SKM-1 (cell line): ENCODE data around the gene OTX1.
"Not testable (repeated sequence)": the region's sequence is repeated elsewhere in the genome, so short reads cannot be mapped to it uniquely, and the experiment has no call there.

Source experiments
- DNase-seq: peaks from one replicate; lab custom pipeline; 2025; ENCODE audit not compliant: unreplicated experiment; lab: John Stamatoyannopoulos, UW

Gene OTX1

DNA sequence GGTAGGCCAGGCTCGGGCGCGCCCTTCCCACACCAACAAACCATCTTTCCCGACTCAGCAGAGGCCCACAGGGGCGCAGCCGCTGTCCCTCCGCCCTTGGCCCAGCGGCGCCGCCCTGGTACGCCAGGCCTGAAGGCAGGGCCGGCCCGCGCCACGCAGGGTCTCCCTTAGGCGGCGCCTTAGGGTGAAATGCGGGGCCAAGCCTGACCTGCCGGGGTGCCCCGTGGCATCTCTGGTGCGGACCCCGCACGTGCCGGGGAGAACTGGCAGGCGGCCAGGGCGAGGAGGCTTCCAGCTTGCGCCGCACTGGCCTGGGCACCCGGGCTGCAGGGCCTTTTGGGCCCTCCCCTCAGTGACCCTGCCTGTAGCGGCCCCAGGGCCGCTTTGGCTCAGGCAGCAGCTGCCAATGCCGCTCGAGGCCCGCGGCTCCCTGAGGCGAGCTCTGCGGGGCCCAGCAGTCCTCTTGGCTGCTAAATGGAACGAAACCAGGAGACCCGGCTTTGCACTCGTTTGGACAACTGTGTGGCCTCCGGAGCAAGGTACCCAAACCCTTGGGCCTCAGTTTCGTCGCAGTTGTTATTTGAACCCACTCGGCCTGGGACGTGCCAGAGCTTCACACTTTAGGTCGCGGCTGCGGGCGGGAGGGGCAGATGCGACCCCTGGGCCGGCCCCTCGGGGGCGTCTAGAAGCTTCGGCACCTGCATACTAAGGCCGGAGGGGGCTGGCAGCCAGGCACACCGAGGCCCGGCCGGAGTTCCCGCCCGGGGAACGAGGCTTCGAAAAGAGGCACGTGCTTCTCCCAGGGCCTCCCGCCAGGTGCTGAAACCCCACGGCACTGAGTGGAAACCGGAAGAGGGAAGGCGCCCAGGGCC is 8.5 kb downstream of the OTX1 start:
- DNase-seq: no peak

- DNase-seq: peak; percentile 86
Observed at GRCh38 chr2:63059793-63060471, 9.3 kb downstream of the OTX1 start.

DNA sequence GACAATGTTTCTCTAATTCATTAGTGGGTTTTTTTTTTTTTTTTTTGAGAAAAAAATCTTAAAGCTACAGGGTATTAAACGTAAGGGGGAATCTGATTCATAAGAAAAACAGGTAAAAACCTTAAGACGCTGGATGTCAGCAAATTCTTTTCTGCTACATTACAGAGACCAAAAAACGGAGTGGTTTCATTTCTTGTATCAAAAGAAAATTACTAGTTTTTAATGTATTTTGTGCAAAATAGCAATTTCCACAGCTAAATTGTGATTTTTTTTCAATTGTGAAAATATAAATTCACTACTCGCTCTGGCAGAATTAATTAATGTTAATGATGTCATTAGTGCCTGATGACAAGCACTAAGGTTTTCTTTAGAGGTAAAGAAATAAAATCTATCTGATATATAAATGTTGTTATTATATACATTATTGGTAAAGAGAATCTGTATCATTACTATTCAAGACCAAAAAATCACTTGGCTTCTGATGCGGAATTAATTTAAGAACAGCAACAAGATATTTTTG is 9.9 kb downstream of the OTX1 start:
- DNase-seq: no peak

GRCh38 chr2:63064197-63064596 is 13.6 kb downstream of the OTX1 start:
- DNase-seq: no peak

DNA sequence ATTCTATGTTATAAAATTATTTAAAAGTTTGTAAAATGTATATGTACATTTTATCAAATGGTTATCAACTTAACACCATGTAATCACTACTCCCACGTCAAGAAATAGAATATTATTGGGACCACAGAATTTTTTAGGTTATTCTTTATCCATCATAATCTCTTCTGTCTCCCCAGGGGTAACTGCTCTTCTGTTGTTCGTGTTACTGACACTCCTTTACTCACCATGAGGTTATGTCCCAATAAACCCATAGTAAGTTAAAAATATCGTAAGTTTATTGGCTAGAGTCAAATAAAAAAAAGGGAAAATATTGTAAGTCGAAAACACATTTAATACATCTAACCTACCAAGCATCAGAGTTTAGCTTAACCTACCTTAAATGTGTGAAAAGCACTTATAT is 14.0 kb downstream of the OTX1 start:
- no peak for DNase-seq

- no peak for DNase-seq
Observed at GRCh38 chr2:63066265-63066664, 15.6 kb downstream of the OTX1 start.

DNA sequence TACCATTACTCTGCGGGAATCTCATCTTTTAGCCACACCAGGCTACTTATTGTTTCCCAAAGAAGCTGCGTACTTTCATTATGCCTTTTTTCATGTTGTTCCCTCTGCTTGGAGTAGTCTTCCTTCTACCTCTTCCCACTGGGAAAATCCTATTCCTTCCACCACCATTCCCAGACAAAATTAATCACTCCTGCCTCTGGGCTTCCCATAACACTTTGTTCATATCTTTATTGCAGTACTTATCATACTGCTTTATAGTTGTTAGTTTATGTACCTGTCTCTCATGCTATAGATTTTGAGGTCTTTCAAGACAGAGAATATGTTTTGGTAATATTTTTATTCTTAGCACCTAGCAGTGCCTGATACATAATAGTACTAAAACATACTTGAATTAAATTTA is 16.2 kb downstream of the OTX1 start:
- DNase-seq: no peak

DNA sequence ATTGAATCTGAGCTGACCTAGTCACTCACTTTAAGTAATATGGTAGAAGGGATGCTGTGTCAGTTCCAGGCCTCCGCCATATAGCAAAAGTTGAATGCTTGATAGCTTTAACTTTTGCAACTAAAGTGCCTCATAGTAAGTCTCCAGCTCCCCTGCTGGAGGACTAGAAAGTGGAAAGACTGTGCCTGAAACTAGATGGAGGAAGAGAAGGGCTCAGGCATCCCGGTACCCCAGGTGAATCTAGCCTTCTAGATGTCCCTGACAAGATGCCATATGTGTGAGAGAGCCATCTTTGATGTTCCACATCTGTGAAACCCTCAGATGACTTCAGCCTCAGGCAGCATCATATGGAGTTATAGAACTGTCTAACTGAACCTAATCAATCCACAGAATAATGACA is 21.0 kb downstream of the OTX1 start:
- no peak for DNase-seq

DNA sequence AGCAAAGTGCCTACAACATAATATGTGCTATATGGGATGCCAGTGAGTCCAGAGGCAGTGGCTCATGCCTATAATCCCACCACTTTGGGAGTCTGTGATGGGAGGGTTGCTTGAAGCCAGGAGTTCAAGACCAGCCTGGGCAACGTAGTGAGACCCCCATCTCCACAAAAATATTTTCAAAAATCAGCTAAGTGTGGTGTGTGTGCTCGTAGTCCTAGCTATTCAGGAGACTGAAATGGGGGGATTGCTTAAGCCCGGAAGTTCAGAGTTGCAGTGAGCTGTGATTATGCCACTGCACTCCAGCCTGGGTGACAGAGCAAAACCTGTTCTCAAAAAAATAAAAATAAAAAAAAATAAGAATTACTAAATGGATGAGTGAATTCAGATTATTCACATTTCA is 23.4 kb downstream of the OTX1 start:
- DNase-seq: no peak

- DNase-seq: not testable (repeated sequence)
Observed at GRCh38 chr2:63074399-63074798, 23.8 kb downstream of the OTX1 start.

DNA sequence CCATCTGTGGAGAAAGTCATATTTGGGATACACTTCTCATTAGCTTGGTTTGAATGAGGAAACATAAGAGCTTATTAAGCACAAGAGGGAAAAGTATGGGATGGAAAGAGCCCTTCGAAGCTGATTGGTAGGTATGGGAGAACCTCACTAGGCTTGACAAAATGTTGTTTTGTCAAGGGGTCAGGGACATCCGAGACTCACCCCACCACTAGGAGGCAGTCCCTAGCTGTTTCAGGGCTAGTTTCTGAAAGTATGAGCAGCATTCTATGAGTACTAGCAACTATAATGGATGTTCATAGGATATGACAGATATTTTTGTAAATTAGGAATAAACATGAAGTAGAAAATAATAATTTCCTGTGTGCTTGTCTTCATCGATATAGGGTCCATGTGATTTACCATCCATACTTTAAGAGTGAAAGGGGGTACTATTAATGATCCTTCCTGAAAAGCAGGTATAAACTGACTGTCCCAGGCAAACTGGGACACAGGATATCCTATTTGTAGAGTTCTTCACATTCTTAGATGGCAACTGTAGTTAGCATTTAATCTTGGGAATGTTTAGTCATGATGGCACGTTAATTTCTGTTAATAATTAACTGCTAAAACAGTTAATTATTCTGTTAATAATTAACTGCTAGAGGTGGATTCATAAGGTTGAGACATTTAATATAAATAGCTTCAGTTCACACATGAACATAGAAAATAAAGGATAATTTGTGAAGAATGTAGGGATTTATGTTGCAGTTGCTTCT is 28.4 kb downstream of the OTX1 start:
- DNase-seq: no peak

DNA sequence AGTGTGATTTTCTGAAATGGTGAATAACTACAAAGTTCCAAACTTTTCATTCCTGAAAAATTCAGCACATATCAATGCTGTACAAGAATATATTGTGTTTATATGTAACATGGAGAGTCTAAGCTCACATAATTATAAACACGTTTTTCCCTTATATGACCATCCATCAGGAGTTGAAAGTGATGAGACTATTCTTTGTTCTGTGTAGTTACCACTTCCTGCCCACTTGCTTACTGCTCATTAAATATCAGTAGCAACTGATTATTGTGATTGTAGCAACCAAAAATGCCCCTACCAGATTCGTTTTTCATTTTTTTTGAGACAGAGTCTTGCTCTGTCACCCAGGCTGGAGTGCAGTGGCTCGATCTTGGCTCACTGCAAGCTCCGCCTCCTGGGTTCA is 30.8 kb downstream of the OTX1 start:
- no peak for DNase-seq

GRCh38 chr2:63086687-63087086 is 36.1 kb downstream of the OTX1 start:
- no peak for DNase-seq

GRCh38 chr2:63092401-63092800 is 41.8 kb downstream of the OTX1 start:
- DNase-seq: no peak

- DNase-seq: no peak
Observed at GRCh38 chr2:63092857-63093256, 42.2 kb downstream of the OTX1 start.

GRCh38 chr2:63093502-63093901 is 42.9 kb downstream of the OTX1 start:
- no peak for DNase-seq

GRCh38 chr2:63096491-63096890 is 45.9 kb downstream of the OTX1 start:
- DNase-seq: no peak

DNA sequence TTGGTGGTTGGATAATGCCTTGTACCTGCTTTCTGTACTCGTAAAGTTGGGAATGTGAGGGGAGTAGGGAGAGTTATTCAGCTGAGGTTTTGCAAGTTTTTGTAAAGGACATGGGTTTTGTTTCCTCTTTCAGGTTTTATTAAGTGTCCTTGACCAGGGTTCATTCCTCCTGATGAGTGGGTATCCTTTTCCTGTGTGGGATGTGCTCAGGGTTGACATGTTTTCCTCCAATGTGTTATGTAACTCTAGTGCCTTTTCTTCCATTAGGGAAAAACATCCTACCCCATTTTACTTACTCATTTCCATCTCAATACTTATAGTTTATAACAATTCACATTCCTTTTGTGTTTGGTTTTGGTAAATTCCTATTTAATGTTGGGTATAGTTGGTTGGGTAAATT is 48.4 kb downstream of the OTX1 start:
- DNase-seq: no peak

GRCh38 chr2:63101954-63102353 is 51.3 kb downstream of the OTX1 start:
- no peak for DNase-seq

- no peak for DNase-seq
Observed at GRCh38 chr2:63104482-63104881, 53.9 kb downstream of the OTX1 start.
